DOHH2 (cell line): ENCODE data around the gene IKBKG.

Experiments
- CTCF ChIP-seq: fragments of 200-600 bp; sonication (generic); IDR thresholded peaks from one replicate; pipeline ENCODE4 v1.5.1; 2014; ENCODE audit warnings: antibody characterized with exemption, mild to moderate bottlenecking, low read depth, low read length; ENCODE audit not compliant: poor library complexity, severe bottlenecking
- EZH2phosphoT487 ChIP-seq: fragments of 200-600 bp; sonication (generic); IDR thresholded peaks from 2 replicates; pipeline ENCODE4 v1.6.1; 2017; ENCODE audit warnings: borderline replicate concordance, mild to moderate bottlenecking, antibody characterized with exemption, low read length, moderate library complexity, mixed read lengths

GRCh38 chrX:154515966-154516655 is 31.3 kb upstream of the IKBKG start, which contains the start of gene FAM3A:
- TF ChIP-seq EZH2phosphoT487 (no peak), CTCF (no peak)
